Ishikawa (cell line): ENCODE data around the gene MED31.

Source experiments
- CEBPB ChIP-seq: IDR thresholded peaks from 2 replicates; pipeline ENCODE4 v1.6.1; 2012
- CREB1 ChIP-seq: IDR thresholded peaks from 2 replicates; pipeline ENCODE4 v1.6.1; 2012; ENCODE audit warnings: low read depth
- EGR1 ChIP-seq: IDR thresholded peaks from 2 replicates; pipeline ENCODE4 v1.6.1; 2012
- EP300 ChIP-seq: IDR thresholded peaks from 2 replicates; pipeline ENCODE4 v1.6.1; 2012; ENCODE audit warnings: borderline replicate concordance
- FOXM1 ChIP-seq: IDR thresholded peaks from 2 replicates; pipeline ENCODE4 v1.6.1; 2012; ENCODE audit warnings: low read depth, borderline replicate concordance
- MAX ChIP-seq: IDR thresholded peaks from 2 replicates; pipeline ENCODE4 v1.6.1; 2012
- NFIC ChIP-seq: IDR thresholded peaks from 2 replicates; pipeline ENCODE4 v1.6.1; 2012
- RAD21 ChIP-seq: IDR thresholded peaks from 2 replicates; pipeline ENCODE4 v1.6.1; 2012; ENCODE audit warnings: low read depth
- REST ChIP-seq: IDR thresholded peaks from 2 replicates; pipeline ENCODE4 v1.6.1; 2012; ENCODE audit warnings: low read depth, mild to moderate bottlenecking
- TAF1 ChIP-seq: IDR thresholded peaks from 2 replicates; pipeline ENCODE4 v1.6.1; 2012; ENCODE audit warnings: low read depth, mild to moderate bottlenecking
- TCF12 ChIP-seq: IDR thresholded peaks from 2 replicates; pipeline ENCODE4 v1.6.1; 2012; ENCODE audit warnings: low read depth
- TEAD4 ChIP-seq: IDR thresholded peaks from 2 replicates; pipeline ENCODE4 v1.6.1; 2012
- USF1 ChIP-seq: IDR thresholded peaks from 2 replicates; pipeline ENCODE4 v1.6.1; 2012
- YY1 ChIP-seq: IDR thresholded peaks from 2 replicates; pipeline ENCODE4 v1.6.1; 2012; ENCODE audit warnings: low read depth
- ZBTB7A ChIP-seq: IDR thresholded peaks from 2 replicates; pipeline ENCODE4 v1.6.1; 2012; ENCODE audit warnings: low read depth

Gene MED31

GRCh38 chr17:6602141-6602540 lies 49.3 kb downstream of the MED31 start:
- TF ChIP-seq TEAD4, result no peak

GRCh38 chr17:6599364-6599763 lies 52.0 kb downstream of the MED31 start:
- TF ChIP-seq CEBPB, result no peak
- TF ChIP-seq MAX, result no peak
- no peak for TF ChIP-seq NFIC
- no peak for TF ChIP-seq YY1
- no peak for TF ChIP-seq RAD21
- TF ChIP-seq TEAD4, result no peak
- TF ChIP-seq FOXM1, result no peak
- no peak for TF ChIP-seq ZBTB7A
- no peak for TF ChIP-seq EP300
- TF ChIP-seq USF1, result no peak

GRCh38 chr17:6597727-6598126 lies 53.7 kb downstream of the MED31 start:
- TF ChIP-seq ZBTB7A (no peak), TCF12 (no peak), EGR1 (no peak), CREB1 (no peak), MAX (no peak), FOXM1 (no peak), TEAD4 (no peak)

- TF ChIP-seq REST, result no peak
- no peak for TF ChIP-seq MAX
- TF ChIP-seq EGR1, result no peak
- TF ChIP-seq CEBPB, result no peak
- no peak for TF ChIP-seq FOXM1
- TF ChIP-seq TCF12, result no peak
- no peak for TF ChIP-seq ZBTB7A
- no peak for TF ChIP-seq USF1
- no peak for TF ChIP-seq YY1
- TF ChIP-seq RAD21, result no peak
- TF ChIP-seq EP300, result no peak
- no peak for TF ChIP-seq TAF1
These were observed 54.5 kb downstream of the MED31 start for GRCh38 chr17:6596941-6597340.

GRCh38 chr17:6596511-6596910 lies 54.9 kb downstream of the MED31 start:
- TF ChIP-seq YY1, result no peak
- no peak for TF ChIP-seq MAX
- TF ChIP-seq NFIC, result no peak
- TF ChIP-seq EGR1, result no peak
- no peak for TF ChIP-seq RAD21
- TF ChIP-seq TEAD4, result no peak
- TF ChIP-seq TCF12, result no peak
- no peak for TF ChIP-seq FOXM1
- TF ChIP-seq USF1, result no peak

GRCh38 chr17:6596081-6596480 lies 55.3 kb downstream of the MED31 start:
- TF ChIP-seq REST, result no peak
- TF ChIP-seq CREB1, result no peak
- TF ChIP-seq NFIC, result no peak
- no peak for TF ChIP-seq ZBTB7A
- no peak for TF ChIP-seq TAF1
- TF ChIP-seq EGR1, result no peak
- TF ChIP-seq FOXM1, result no peak
- no peak for TF ChIP-seq YY1
- TF ChIP-seq TCF12, result no peak
- TF ChIP-seq TEAD4, result no peak
- no peak for TF ChIP-seq EP300
- TF ChIP-seq CEBPB, result no peak
- TF ChIP-seq USF1, result no peak
- no peak for TF ChIP-seq MAX
- no peak for TF ChIP-seq RAD21
